GM21576 (cell line): ENCODE data around the gene WNT3A.
A peak's percentile ranks its signal among the peaks of the same experiment; 100 is the strongest.

Experiments
- ATAC-seq: cut with Tn5 transposase; IDR thresholded peaks from one replicate; pipeline ENCODE4 v1.9.1; 2021; ENCODE audit warnings: mild to moderate bottlenecking, moderate library complexity; ENCODE audit not compliant: unreplicated experiment

Gene WNT3A

GRCh38 chr1:228030451-228031201, 23.8 kb downstream of the WNT3A start:
- ATAC-seq, result no peak

GRCh38 chr1:228031276-228031995, 24.6 kb downstream of the WNT3A start:
- ATAC-seq, result no peak

GRCh38 chr1:228032041-228032440, 25.2 kb downstream of the WNT3A start:
- no peak for ATAC-seq

GRCh38 chr1:228033376-228033775, 26.6 kb downstream of the WNT3A start:
- ATAC-seq, result no peak

GRCh38 chr1:228034954-228035837, 28.4 kb downstream of the WNT3A start:
- no peak for ATAC-seq

GRCh38 chr1:228035844-228036243, 29.0 kb downstream of the WNT3A start:
- ATAC-seq, result no peak

GRCh38 chr1:228036701-228037231, 30.0 kb downstream of the WNT3A start:
- ATAC-seq, result no peak

GRCh38 chr1:228037401-228038386, 30.9 kb downstream of the WNT3A start:
- ATAC-seq, result peak; percentile 80

- no peak for ATAC-seq
These were observed 31.7 kb downstream of the WNT3A start for GRCh38 chr1:228038387-228039005.

- no peak for ATAC-seq
These were observed 32.5 kb downstream of the WNT3A start for GRCh38 chr1:228039006-228039903.

GRCh38 chr1:228039986-228040385, 33.2 kb downstream of the WNT3A start:
- ATAC-seq, result no peak

- ATAC-seq, result no peak
These were observed 34.5 kb downstream of the WNT3A start for GRCh38 chr1:228041316-228041715.

- ATAC-seq, result no peak
These were observed 35.7 kb downstream of the WNT3A start for GRCh38 chr1:228042508-228042907.

- no peak for ATAC-seq
These were observed 36.6 kb downstream of the WNT3A start for GRCh38 chr1:228043281-228043848.

GRCh38 chr1:228044961-228045360, 38.2 kb downstream of the WNT3A start:
- no peak for ATAC-seq

- ATAC-seq, result no peak
These were observed 38.6 kb downstream of the WNT3A start for GRCh38 chr1:228045405-228045804.

- ATAC-seq, result no peak
These were observed 39.1 kb downstream of the WNT3A start for GRCh38 chr1:228045871-228046270.
